Erythroblast (primary cell): ENCODE results near the gene TENM4.

ENCODE experiments used
- DNase-seq, 2 experiments: peaks; one replicate each; lab custom pipeline; 2025; lab: John Stamatoyannopoulos, UW
- GATA1 ChIP-seq: IDR thresholded peaks from 2 replicates; pipeline ENCODE4 v1.6.1; 2011; ENCODE audit warnings: low read depth, mild to moderate bottlenecking, control low read depth, low read length, moderate library complexity
- POLR2A ChIP-seq: IDR thresholded peaks from 2 replicates; pipeline ENCODE4 v1.6.1; 2011; ENCODE audit warnings: mild to moderate bottlenecking, low read length

The TENM4 gene

GRCh38 chr11:79028225-79028624 lies 412.6 kb downstream of the TENM4 start:
- DNase-seq, result no peak
- TF ChIP-seq GATA1 (no peak), POLR2A (no peak)

GRCh38 chr11:79026803-79027445 lies 413.9 kb downstream of the TENM4 start:
- no peak for TF ChIP-seq POLR2A
- no peak for TF ChIP-seq GATA1
- no peak for DNase-seq

GRCh38 chr11:79025622-79026021 lies 415.2 kb downstream of the TENM4 start:
- TF ChIP-seq GATA1 (no peak), POLR2A (no peak)
- DNase-seq, result no peak

- no peak for DNase-seq
- TF ChIP-seq GATA1 (no peak), POLR2A (no peak)
These were observed 415.7 kb downstream of the TENM4 start for GRCh38 chr11:79025097-79025496.

GRCh38 chr11:79022265-79022664 lies 418.6 kb downstream of the TENM4 start:
- TF ChIP-seq POLR2A (no peak), GATA1 (no peak)
- DNase-seq, result no peak

- DNase-seq, result no peak
- no peak for TF ChIP-seq GATA1
- TF ChIP-seq POLR2A, result no peak
These were observed 419.2 kb downstream of the TENM4 start for GRCh38 chr11:79021601-79022000.

GRCh38 chr11:79019975-79020374 lies 420.9 kb downstream of the TENM4 start:
- TF ChIP-seq POLR2A (no peak), GATA1 (no peak)
- no peak for DNase-seq

- DNase-seq, result no peak
- TF ChIP-seq POLR2A (no peak), GATA1 (no peak)
These were observed 421.6 kb downstream of the TENM4 start for GRCh38 chr11:79019277-79019676.

GRCh38 chr11:79018371-79018849 lies 422.4 kb downstream of the TENM4 start:
- DNase-seq, result peak in 1 of 2 experiments; percentile 12
- TF ChIP-seq GATA1 (no peak), POLR2A (no peak)

- TF ChIP-seq GATA1 (no peak), POLR2A (no peak)
- no peak for DNase-seq
These were observed 423.0 kb downstream of the TENM4 start for GRCh38 chr11:79017811-79018210.

- TF ChIP-seq POLR2A (no peak), GATA1 (no peak)
- DNase-seq, result no peak
These were observed 427.3 kb downstream of the TENM4 start for GRCh38 chr11:79013509-79013908.

GRCh38 chr11:79011357-79011756 lies 429.5 kb downstream of the TENM4 start:
- TF ChIP-seq GATA1, result no peak
- no peak for TF ChIP-seq POLR2A
- DNase-seq, result no peak

GRCh38 chr11:79007771-79008402 lies 432.9 kb downstream of the TENM4 start:
- TF ChIP-seq GATA1, result no peak
- no peak for TF ChIP-seq POLR2A
- no peak for DNase-seq

GRCh38 chr11:79006854-79007253 lies 434.0 kb downstream of the TENM4 start:
- no peak for TF ChIP-seq POLR2A
- no peak for TF ChIP-seq GATA1
- no peak for DNase-seq
